Ovary (tissue), 9 donors: ENCODE results near the gene DIP2C. TPM values are rescaled to one million over a fixed set of nuclear protein-coding genes. Genes with fewer than 3 reads are reported as not detected.

ENCODE experiments used
- DNase-seq, 5 donors: peaks; one replicate each; pipeline ENCODE4 v3.0.0-alpha.2; 2019 to 2020
- H3K27ac ChIP-seq, 2 donors: fragments of 200-600 bp; one replicate each; pipeline versions ENCODE4 v1.5.1 to v1.8.0; 2019 to 2022
- H3K27me3 ChIP-seq: fragments of 200-600 bp; one replicate; pipeline ENCODE4 v1.8.0; 2022
- H3K36me3 ChIP-seq: fragments of 200-600 bp; sonication (generic); one replicate; pipeline ENCODE4 v1.5.1; 2019
- H3K4me1 ChIP-seq: one replicate; pipeline ENCODE4 v1.8.1; 2013; ENCODE audit warnings: mild to moderate bottlenecking, moderate library complexity; ENCODE audit not compliant: insufficient read depth
- H3K4me3 ChIP-seq: fragments of 200-600 bp; sonication (generic); one replicate; pipeline ENCODE4 v1.5.1; 2017
- H3K9me3 ChIP-seq, 2 donors: fragments of 200-600 bp in 1 of 2; sonication (generic) in 1 of 2; one replicate each; pipeline versions ENCODE4 v1.5.1 to v1.8.1; 2013 to 2019; ENCODE audit warnings: mild to moderate bottlenecking in 1 of 2, moderate library complexity in 1 of 2
- CTCF ChIP-seq, 3 donors: fragments of 450-650 bp in 2 of 3; fragments of 200-600 bp in 1 of 3; IDR thresholded peaks; one replicate each; pipeline versions ENCODE4 v1.5.1 to v1.8.0; 2016 to 2022; ENCODE audit warnings: antibody characterized with exemption in 3 of 3, mild to moderate bottlenecking in 1 of 3
- EP300 ChIP-seq: sonication (generic); formaldehyde crosslinking; IDR thresholded peaks from one replicate; pipeline ENCODE4 v1.6.1; 2017; ENCODE audit warnings: antibody characterized with exemption
- POLR2A ChIP-seq: fragments of 450-650 bp; IDR thresholded peaks from one replicate; pipeline ENCODE4 v1.6.1; 2017; ENCODE audit warnings: antibody characterized with exemption, mild to moderate bottlenecking, moderate library complexity
- WGBS, 3 donors: extraction: QIAGEN DNeasy Blood & Tissue Kit in 1 of 3; methylation state at CpG; one replicate each; pipeline versions ENCODE4 v1.1.5 to v1.1.7; 2013 to 2017; 5-methylcytosine and 5-hydroxymethylcytosine counted together
- intact Hi-C, 4 donors: fragments of 100-400 bp; cut with DNase I; formaldehyde crosslinking; loops; one replicate each; pipeline versions ENCODE4 v1.11.0 to v1.15.1; 2022 to 2023
- polyA plus RNA-seq, 2 donors: library from polyadenylated mRNA; stranded (reverse); fragments of 200-250 nt in 1 of 2; fragments of 350-450 nt in 1 of 2; fragmentation: Illumina TruSeq in 1 of 2; extraction: RNeasy Lipid Tissue Mini Kit (QIAGEN cat#74804) in 1 of 2; gene quantifications; one replicate each; pipeline ENCODE4 v1.2.3, GENCODE V29; 2013 to 2014
- total RNA-seq, 7 donors: library from RNA; depleted of rRNA in 2 of 7; stranded (reverse); fragments of >200 nt in 2 of 7; fragmentation: NEBNext Ultra II Directional in 3 of 7; extraction: Animal tissue kit (Norgen Biotek cat#: 25700) in 3 of 7; gene quantifications; one replicate each; pipeline versions ENCODE4 v1.1.0 to v1.2.4, GENCODE V29; 2016 to 2023
- donor health status: DM: no; HTN: no; CAD: no; lungs with moderate emphysema.
- donor health status: DM: no; HTN: no; CAD: no.
- donor health status: Bipolar disorder and iron deficiency.
- donor health status: DM: yes; HTN: yes; CAD: no.
- donor health status: DM: no; HTN: no; CAD: no.
- donor health status: DM: yes; HTN: yes; CAD: no.

Gene DIP2C
- total and polyA plus RNA-seq, 9 donors: 10.1 to 29.4 (median 22.2) TPM

DNA sequence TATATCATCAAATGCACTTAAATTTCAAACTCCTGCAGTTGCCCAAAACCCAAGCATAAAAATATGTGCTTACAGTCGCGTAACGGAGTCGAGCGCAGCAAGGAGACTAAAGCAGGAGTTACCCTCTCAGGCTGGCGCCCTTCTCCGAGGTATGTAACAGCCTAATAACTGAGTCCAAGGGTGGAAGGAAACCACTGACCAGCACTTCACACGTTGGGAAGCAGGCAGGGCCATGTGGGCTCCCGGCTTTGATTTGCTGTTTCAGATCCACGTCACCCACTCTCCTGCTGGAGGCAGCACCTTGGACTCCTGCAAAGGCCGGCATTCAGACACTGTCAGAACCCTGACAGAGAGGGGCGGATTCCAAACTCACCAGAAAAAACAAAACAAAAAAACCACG lies 123.8 kb downstream of the DIP2C start:
- no peak for TF ChIP-seq CTCF (IDR thresholded peaks at IDR 0.05)
- TF ChIP-seq POLR2A: no peak
- no peak for TF ChIP-seq EP300
- H3K27ac ChIP-seq: no peak overlapping the region
- 75 to 85% (median 80%) methylated on average over 13 of the region's 13 CpGs for WGBS, 3 donors
- no peaks in the 10 kb centered on the region for H3K9me3 ChIP-seq
- peaks cover 5% of the 10 kb centered on the region for H3K4me1 ChIP-seq
- no peaks in the 10 kb centered on the region for H3K36me3 ChIP-seq
- DNase-seq: no peak
- no peaks in the 10 kb centered on the region for H3K27me3 ChIP-seq
- H3K4me3 ChIP-seq: no peak overlapping the region
- intact Hi-C loops: no loop called here

GRCh38 chr10:565146-565545 lies 124.3 kb downstream of the DIP2C start:
- DNase-seq: no peak
- Histone ChIP-seq H3K9me3 (no peaks in the 10 kb centered on the region), H3K4me3 (no peak overlapping the region), H3K27ac (no peak overlapping the region), H3K4me1 (peaks cover 5% of the 10 kb centered on the region), H3K36me3 (no peaks in the 10 kb centered on the region), H3K27me3 (no peaks in the 10 kb centered on the region)
- TF ChIP-seq EP300: no peak
- TF ChIP-seq CTCF (IDR thresholded peaks at IDR 0.05): no peak
- no peak for TF ChIP-seq POLR2A
- intact Hi-C loops: no loop called here
- WGBS, 3 donors: 92 to 96% (median 94%) methylated on average over 5 of the region's 5 CpGs

GRCh38 chr10:563827-564226 lies 125.6 kb downstream of the DIP2C start:
- Histone ChIP-seq H3K4me3 (no peak overlapping the region), H3K4me1 (peaks cover 8% of the 10 kb centered on the region), H3K27me3 (no peaks in the 10 kb centered on the region), H3K36me3 (no peaks in the 10 kb centered on the region), H3K9me3 (no peaks in the 10 kb centered on the region), H3K27ac (no peak overlapping the region)
- WGBS, 3 donors: 87 to 94% (median 94%) methylated on average over 5 of the region's 5 CpGs
- DNase-seq: no peak
- intact Hi-C loops: no loop called here
- TF ChIP-seq EP300 (no peak), CTCF (IDR thresholded peaks at IDR 0.05) (no peak), POLR2A (no peak)

GRCh38 chr10:562142-562541 lies 127.3 kb downstream of the DIP2C start:
- H3K9me3 ChIP-seq: no peaks in the 10 kb centered on the region
- no peaks in the 10 kb centered on the region for H3K27me3 ChIP-seq
- TF ChIP-seq POLR2A: no peak
- no peak for TF ChIP-seq CTCF (IDR thresholded peaks at IDR 0.05)
- no peak for TF ChIP-seq EP300
- H3K27ac ChIP-seq: no peak overlapping the region
- intact Hi-C loops: no loop called here
- H3K4me1 ChIP-seq: peaks cover 10% of the 10 kb centered on the region
- no peak overlapping the region for H3K4me3 ChIP-seq
- WGBS, 3 donors: 83 to 92% (median 91%) methylated on average over 4 of the region's 4 CpGs
- DNase-seq: no peak
- no peaks in the 10 kb centered on the region for H3K36me3 ChIP-seq

GRCh38 chr10:561721-562120 lies 127.7 kb downstream of the DIP2C start:
- H3K27ac ChIP-seq: no peak overlapping the region
- TF ChIP-seq POLR2A: no peak
- no peak for TF ChIP-seq EP300
- no peak for TF ChIP-seq CTCF (IDR thresholded peaks at IDR 0.05)
- H3K27me3 ChIP-seq: no peaks in the 10 kb centered on the region
- no peak for DNase-seq
- intact Hi-C loops: no loop called here
- WGBS, 3 donors: 83 to 94% (median 91%) methylated on average over 12 of the region's 12 CpGs
- H3K4me1 ChIP-seq: peaks cover 10% of the 10 kb centered on the region
- H3K9me3 ChIP-seq: no peaks in the 10 kb centered on the region
- H3K36me3 ChIP-seq: no peaks in the 10 kb centered on the region
- no peak overlapping the region for H3K4me3 ChIP-seq
